HG02884 (cell line): ENCODE results near the gene APOBEC4.
"Not testable (repeated sequence)": the region's sequence is repeated elsewhere in the genome, so short reads cannot be mapped to it uniquely, and the experiment has no call there.

Source experiments
- ATAC-seq: cut with Tn5 transposase; IDR thresholded peaks from one replicate; pipeline ENCODE4 v1.9.1; 2021; ENCODE audit warnings: mild to moderate bottlenecking, moderate library complexity; ENCODE audit not compliant: unreplicated experiment

Gene APOBEC4

GRCh38 chr1:183635606-183636333 lies 17.3 kb downstream of the APOBEC4 start, which contains the start of gene ARPC5:
Gene ARPC5, minus strand, starts transcription at chr1:183635783. Its CDS starts 124 bp downstream, at chr1:183635659.
- ATAC-seq, result peak; percentile 72

- ATAC-seq, result peak; percentile 1
These were observed 18.0 kb downstream of the APOBEC4 start for GRCh38 chr1:183635099-183635605.

- ATAC-seq, result no peak
These were observed 18.6 kb downstream of the APOBEC4 start for GRCh38 chr1:183634429-183635065.

GRCh38 chr1:183633676-183634343 lies 19.3 kb downstream of the APOBEC4 start:
- ATAC-seq, result peak; percentile 55

- ATAC-seq, result no peak
These were observed 20.2 kb downstream of the APOBEC4 start for GRCh38 chr1:183632964-183633363.

GRCh38 chr1:183632114-183632513 lies 21.0 kb downstream of the APOBEC4 start:
- no peak for ATAC-seq

- ATAC-seq, result no peak
These were observed 22.4 kb downstream of the APOBEC4 start for GRCh38 chr1:183630748-183631147.

- ATAC-seq, result no peak
These were observed 24.6 kb downstream of the APOBEC4 start for GRCh38 chr1:183628537-183628936.

- ATAC-seq, result not testable (repeated sequence)
These were observed 26.9 kb downstream of the APOBEC4 start for GRCh38 chr1:183626236-183626635.

- peak; percentile 74 for ATAC-seq
These were observed 30.0 kb downstream of the APOBEC4 start for GRCh38 chr1:183622884-183623785.

- no peak for ATAC-seq
These were observed 31.1 kb downstream of the APOBEC4 start for GRCh38 chr1:183622013-183622412.

- ATAC-seq, result no peak
These were observed 32.8 kb downstream of the APOBEC4 start for GRCh38 chr1:183620311-183620710.

GRCh38 chr1:183619781-183620180 lies 33.3 kb downstream of the APOBEC4 start:
- ATAC-seq, result no peak

GRCh38 chr1:183618202-183618601 lies 34.9 kb downstream of the APOBEC4 start:
- not testable (repeated sequence) for ATAC-seq

- not testable (repeated sequence) for ATAC-seq
These were observed 40.1 kb downstream of the APOBEC4 start for GRCh38 chr1:183612975-183613374.

GRCh38 chr1:183612407-183612806 lies 40.7 kb downstream of the APOBEC4 start:
- no peak for ATAC-seq

- no peak for ATAC-seq
These were observed 42.1 kb downstream of the APOBEC4 start for GRCh38 chr1:183611021-183611420.

GRCh38 chr1:183609759-183610452 lies 43.2 kb downstream of the APOBEC4 start:
- ATAC-seq, result no peak

GRCh38 chr1:183609313-183609712 lies 43.8 kb downstream of the APOBEC4 start:
- ATAC-seq, result no peak
